ENCODE data around the gene DBT. TPM values are rescaled to one million over a fixed set of nuclear protein-coding genes. Genes with fewer than 3 reads are reported as not detected.

DBT gene
- total and polyA plus RNA-seq, 10 of the 15 experiments (the other 5 are each of a cell fraction or from before 2014, with no cell fraction given), result 2.1 to 15.9 (median 6.9) TPM

- no peak overlapping the region for H3K4me3 ChIP-seq
- ChIA-PET POLR2A (interaction anchor here (0.7 kb wide), 1 partner anchor 290 kb away, joined by 3 read pairs; no protein-coding TSS in a partner anchor), CTCF (interaction anchor here (1.4 kb wide), 1 partner anchor 315 kb away, joined by 3 read pairs; no protein-coding TSS in a partner anchor), RAD21 (ENCODE audit: unreplicated experiment) (interaction anchor here (1.2 kb wide), 1 partner anchor 8 kb away, joined by 4 read pairs; no protein-coding TSS in a partner anchor), SMC1A (ENCODE audit: uncharacterized antibody, unreplicated experiment) (interaction anchor here (0.7 to 1.5 kb wide), 4 partner anchors 9 to 317 kb away, joined by 3 to 4 read pairs (median 3); partner anchors contain the start of gene TRMT13)
- DNase-seq (ENCODE audit: low read depth, low spot score) (no peak), FAIRE-seq (no peak), ATAC-seq (no peak)
- H3K4me1 ChIP-seq (ENCODE audit: control insufficient read depth, insufficient read depth, low read length), result no peaks in the 10 kb centered on the region
- WGBS (ENCODE audit: insufficient coverage, insufficient replicate concordance, low lambda C conversion rate, missing lambda C conversion rate), result 100% methylated on average over 3 of the region's 3 CpGs
- no peak for TF ChIP-seq TAF1 (IDR thresholded peaks at IDR 0.05; ENCODE audit: borderline replicate concordance, low read depth, low read length)
- no peak for TF ChIP-seq ZSCAN29 (IDR thresholded peaks at IDR 0.05)
- TF ChIP-seq POLR2AphosphoS5 (IDR thresholded peaks at IDR 0.05; ENCODE audit: low read length), result no peak
- no peak for TF ChIP-seq MEF2B (IDR thresholded peaks at IDR 0.05; ENCODE audit: partially characterized antibody, poor library complexity, severe bottlenecking)
- TF ChIP-seq MYB (IDR thresholded peaks at IDR 0.05; ENCODE audit: borderline replicate concordance, low read depth, low read length), result no peak
- no peak for TF ChIP-seq MTA2 (IDR thresholded peaks at IDR 0.05; ENCODE audit: low read depth)
- no peak for TF ChIP-seq DPF2 (IDR thresholded peaks at IDR 0.05)
- TF ChIP-seq EP300 (IDR thresholded peaks at IDR 0.05; ENCODE audit: borderline replicate concordance in 1 of 2, control insufficient read depth in 1 of 2, low read depth in 2 of 2, low read length in 2 of 2), result no peak
- TF ChIP-seq ATF2 (IDR thresholded peaks at IDR 0.05; ENCODE audit: low read length), result no peak
- no peak for TF ChIP-seq ZNF687 (IDR thresholded peaks at IDR 0.05)
- no peak for TF ChIP-seq NRF1 (conservative IDR thresholded peaks at IDR 0.05; ENCODE audit: low read depth, low read length)
- no peak for TF ChIP-seq MXI1 (IDR thresholded peaks at IDR 0.05; ENCODE audit: low read depth, low read length)
- TF ChIP-seq USF2 (IDR thresholded peaks at IDR 0.05; ENCODE audit: borderline replicate concordance, low read depth, low read length), result no peak
- TF ChIP-seq SUZ12 (IDR thresholded peaks at IDR 0.05; ENCODE audit: unreplicated experiment), result no peak
- TF ChIP-seq STAT1 (conservative IDR thresholded peaks at IDR 0.05), result no peak
- TF ChIP-seq ETV6 (conservative IDR thresholded peaks at IDR 0.05 in 1 of 2, IDR thresholded peaks at IDR 0.05 in 1 of 2; ENCODE audit: borderline replicate concordance in 1 of 2, low read depth in 1 of 2), result no peak
- TF ChIP-seq JUND (IDR thresholded peaks at IDR 0.05; ENCODE audit: low read depth, low read length), result no peak
- TF ChIP-seq ZNF217 (IDR thresholded peaks at IDR 0.05), result no peak
- no peak for TF ChIP-seq GABPA (IDR thresholded peaks at IDR 0.05; ENCODE audit: low read depth)
- no TSS peak for BruUV-seq (replicated peaks)
- H3K9me3 ChIP-seq (replicated peaks; ENCODE audit: control insufficient read depth, insufficient read depth, low read length), result no peaks in the 10 kb centered on the region
- H3K9ac ChIP-seq (ENCODE audit: control insufficient read depth, insufficient read depth, low read length), result no peak overlapping the region
- intact Hi-C loops (cut with micrococcal nuclease; ENCODE audit: unreplicated experiment), result no loop called here
- no peaks in the 10 kb centered on the region for H3K79me2 ChIP-seq (ENCODE audit: control insufficient read depth, insufficient read depth, low read length)
- in situ Hi-C loops (cut with MboI), result no loop called here
- no peaks in the 10 kb centered on the region for H3K27me3 ChIP-seq (replicated peaks in 1 of 2; ENCODE audit: control insufficient read depth in 2 of 2, insufficient read depth in 2 of 2, low read length in 1 of 2)
- no peak overlapping the region for H3K4me2 ChIP-seq (ENCODE audit: control insufficient read depth, insufficient read depth)
- no peak overlapping the region for H3K27ac ChIP-seq (ENCODE audit: control insufficient read depth, insufficient read depth)
- peaks cover 2 to 13% of the 10 kb centered on the region in 2 experiments for H3K36me3 ChIP-seq (ENCODE audit: control insufficient read depth in 2 of 2, insufficient read depth in 2 of 2, low read length in 1 of 2)
- H4K20me1 ChIP-seq (ENCODE audit: control insufficient read depth, insufficient read depth), result no peaks in the 10 kb centered on the region
- H2AFZ ChIP-seq (ENCODE audit: control insufficient read depth, low read depth, low read length), result no peak overlapping the region
Measured at GRCh38 chr1:100142343-100142742, 107.3 kb downstream of the DBT start.
